HEK293 (cell line): ENCODE results near the gene PCAT6.

Experiments
- HOXA7 ChIP-seq: sonication (generic); formaldehyde crosslinking; IDR thresholded peaks from 2 replicates; pipeline ENCODE4 v1.8.1; 2022; ENCODE audit warnings: missing genetic modification reagents, borderline replicate concordance
- KLF7 ChIP-seq: fragments of 450-650 bp; formaldehyde crosslinking; IDR thresholded peaks from 2 replicates; pipeline ENCODE4 v1.5.1; 2016; ENCODE audit warnings: missing biosample characterization, missing genetic modification characterization, borderline replicate concordance
- PATZ1 ChIP-seq: fragments of 450-650 bp; formaldehyde crosslinking; IDR thresholded peaks from 2 replicates; pipeline ENCODE4 v1.5.1; 2016; ENCODE audit warnings: missing biosample characterization, missing genetic modification characterization
- REPIN1 ChIP-seq: fragments of 450-650 bp; formaldehyde crosslinking; IDR thresholded peaks from 2 replicates; pipeline ENCODE4 v1.5.1; 2017; ENCODE audit warnings: missing biosample characterization, missing genetic modification characterization, low read depth
- SALL2 ChIP-seq: fragments of 450-650 bp; formaldehyde crosslinking; IDR thresholded peaks from 2 replicates; pipeline ENCODE4 v1.5.0; 2017; ENCODE audit warnings: missing biosample characterization, mild to moderate bottlenecking, missing genetic modification characterization, borderline replicate concordance
- YY1 ChIP-seq: fragments of 450-650 bp; formaldehyde crosslinking; IDR thresholded peaks from 2 replicates; pipeline ENCODE4 v1.5.1; 2018; ENCODE audit warnings: missing biosample characterization, missing genetic modification characterization
- ZNF133 ChIP-seq: fragments of 450-650 bp; formaldehyde crosslinking; IDR thresholded peaks from 2 replicates; pipeline ENCODE4 v1.5.1; 2016; ENCODE audit warnings: missing biosample characterization, missing genetic modification characterization
- TF ChIP-seq, protein P1 (sequence below): fragments of 450-650 bp; formaldehyde crosslinking; IDR thresholded peaks from 2 replicates; pipeline ENCODE4 v1.5.1; 2016; ENCODE audit warnings: missing biosample characterization, missing genetic modification characterization
- TF ChIP-seq, protein P2 (sequence below): fragments of 450-650 bp; formaldehyde crosslinking; IDR thresholded peaks from 2 replicates; pipeline ENCODE4 v1.5.1; 2016; ENCODE audit warnings: missing biosample characterization, missing genetic modification characterization
- TF ChIP-seq, protein P3 (sequence below): fragments of 450-650 bp; IDR thresholded peaks from 2 replicates; pipeline ENCODE4 v1.5.1; 2018; ENCODE audit warnings: missing biosample characterization, mild to moderate bottlenecking, missing genetic modification characterization

DNA sequence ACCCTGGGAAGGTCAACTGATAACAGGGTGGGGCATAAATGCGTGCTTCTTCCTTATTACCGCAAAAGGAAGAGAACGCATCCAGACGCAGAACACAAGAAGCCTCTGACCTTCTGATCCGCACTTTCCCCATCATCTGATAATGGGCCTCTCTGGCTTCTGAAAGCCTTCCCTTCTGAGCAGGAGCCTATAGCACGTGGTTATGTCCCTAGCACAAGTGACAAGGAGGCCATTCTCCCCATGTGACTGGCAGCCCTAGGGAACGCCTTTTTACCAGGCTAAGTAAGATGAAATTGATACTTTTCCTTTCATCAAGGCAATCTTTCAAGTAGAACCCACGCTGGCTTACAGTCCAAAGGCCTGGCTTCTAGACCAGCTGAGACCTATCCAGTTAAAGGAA, 44.0 kb downstream of the PCAT6 start:
- TF ChIP-seq REPIN1 (tag by site-specific recombination) (no peak), SALL2 (tag by site-specific recombination) (no peak), PATZ1 (tag by site-specific recombination) (no peak), HOXA7 (CRISPR knock-in tag) (no peak), YY1 (tag by site-specific recombination) (no peak), KLF7 (tag by site-specific recombination) (no peak), ZNF133 (no peak)
- TF ChIP-seq, protein P1, sequence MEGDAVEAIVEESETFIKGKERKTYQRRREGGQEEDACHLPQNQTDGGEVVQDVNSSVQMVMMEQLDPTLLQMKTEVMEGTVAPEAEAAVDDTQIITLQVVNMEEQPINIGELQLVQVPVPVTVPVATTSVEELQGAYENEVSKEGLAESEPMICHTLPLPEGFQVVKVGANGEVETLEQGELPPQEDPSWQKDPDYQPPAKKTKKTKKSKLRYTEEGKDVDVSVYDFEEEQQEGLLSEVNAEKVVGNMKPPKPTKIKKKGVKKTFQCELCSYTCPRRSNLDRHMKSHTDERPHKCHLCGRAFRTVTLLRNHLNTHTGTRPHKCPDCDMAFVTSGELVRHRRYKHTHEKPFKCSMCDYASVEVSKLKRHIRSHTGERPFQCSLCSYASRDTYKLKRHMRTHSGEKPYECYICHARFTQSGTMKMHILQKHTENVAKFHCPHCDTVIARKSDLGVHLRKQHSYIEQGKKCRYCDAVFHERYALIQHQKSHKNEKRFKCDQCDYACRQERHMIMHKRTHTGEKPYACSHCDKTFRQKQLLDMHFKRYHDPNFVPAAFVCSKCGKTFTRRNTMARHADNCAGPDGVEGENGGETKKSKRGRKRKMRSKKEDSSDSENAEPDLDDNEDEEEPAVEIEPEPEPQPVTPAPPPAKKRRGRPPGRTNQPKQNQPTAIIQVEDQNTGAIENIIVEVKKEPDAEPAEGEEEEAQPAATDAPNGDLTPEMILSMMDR, result no peak
- TF ChIP-seq, protein P2, sequence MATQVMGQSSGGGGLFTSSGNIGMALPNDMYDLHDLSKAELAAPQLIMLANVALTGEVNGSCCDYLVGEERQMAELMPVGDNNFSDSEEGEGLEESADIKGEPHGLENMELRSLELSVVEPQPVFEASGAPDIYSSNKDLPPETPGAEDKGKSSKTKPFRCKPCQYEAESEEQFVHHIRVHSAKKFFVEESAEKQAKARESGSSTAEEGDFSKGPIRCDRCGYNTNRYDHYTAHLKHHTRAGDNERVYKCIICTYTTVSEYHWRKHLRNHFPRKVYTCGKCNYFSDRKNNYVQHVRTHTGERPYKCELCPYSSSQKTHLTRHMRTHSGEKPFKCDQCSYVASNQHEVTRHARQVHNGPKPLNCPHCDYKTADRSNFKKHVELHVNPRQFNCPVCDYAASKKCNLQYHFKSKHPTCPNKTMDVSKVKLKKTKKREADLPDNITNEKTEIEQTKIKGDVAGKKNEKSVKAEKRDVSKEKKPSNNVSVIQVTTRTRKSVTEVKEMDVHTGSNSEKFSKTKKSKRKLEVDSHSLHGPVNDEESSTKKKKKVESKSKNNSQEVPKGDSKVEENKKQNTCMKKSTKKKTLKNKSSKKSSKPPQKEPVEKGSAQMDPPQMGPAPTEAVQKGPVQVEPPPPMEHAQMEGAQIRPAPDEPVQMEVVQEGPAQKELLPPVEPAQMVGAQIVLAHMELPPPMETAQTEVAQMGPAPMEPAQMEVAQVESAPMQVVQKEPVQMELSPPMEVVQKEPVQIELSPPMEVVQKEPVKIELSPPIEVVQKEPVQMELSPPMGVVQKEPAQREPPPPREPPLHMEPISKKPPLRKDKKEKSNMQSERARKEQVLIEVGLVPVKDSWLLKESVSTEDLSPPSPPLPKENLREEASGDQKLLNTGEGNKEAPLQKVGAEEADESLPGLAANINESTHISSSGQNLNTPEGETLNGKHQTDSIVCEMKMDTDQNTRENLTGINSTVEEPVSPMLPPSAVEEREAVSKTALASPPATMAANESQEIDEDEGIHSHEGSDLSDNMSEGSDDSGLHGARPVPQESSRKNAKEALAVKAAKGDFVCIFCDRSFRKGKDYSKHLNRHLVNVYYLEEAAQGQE (tag by site-specific recombination), result no peak
- TF ChIP-seq, protein P3, sequence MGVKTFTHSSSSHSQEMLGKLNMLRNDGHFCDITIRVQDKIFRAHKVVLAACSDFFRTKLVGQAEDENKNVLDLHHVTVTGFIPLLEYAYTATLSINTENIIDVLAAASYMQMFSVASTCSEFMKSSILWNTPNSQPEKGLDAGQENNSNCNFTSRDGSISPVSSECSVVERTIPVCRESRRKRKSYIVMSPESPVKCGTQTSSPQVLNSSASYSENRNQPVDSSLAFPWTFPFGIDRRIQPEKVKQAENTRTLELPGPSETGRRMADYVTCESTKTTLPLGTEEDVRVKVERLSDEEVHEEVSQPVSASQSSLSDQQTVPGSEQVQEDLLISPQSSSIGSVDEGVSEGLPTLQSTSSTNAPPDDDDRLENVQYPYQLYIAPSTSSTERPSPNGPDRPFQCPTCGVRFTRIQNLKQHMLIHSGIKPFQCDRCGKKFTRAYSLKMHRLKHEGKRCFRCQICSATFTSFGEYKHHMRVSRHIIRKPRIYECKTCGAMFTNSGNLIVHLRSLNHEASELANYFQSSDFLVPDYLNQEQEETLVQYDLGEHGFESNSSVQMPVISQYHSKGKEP (tag by site-specific recombination), result no peak
